Heart left ventricle (tissue), 16 donors: ENCODE results near the gene STAB1. TPM values are rescaled to one million over a fixed set of nuclear protein-coding genes. Genes with fewer than 3 reads are reported as not detected.

Experiments used
- ATAC-seq, 4 donors: fragments of 200-7000 bp; cut with Tn5 transposase; one replicate each; pipeline ENCODE4 v1.9.1; 2020 to 2022; ENCODE audit warnings: moderate library complexity in 4 of 4, mild to moderate bottlenecking in 3 of 4, moderate number of reproducible peaks in 1 of 4
- DNase-seq, 5 donors: peaks; one replicate each; pipeline ENCODE4 v3.0.0-alpha.2; 2020
- H3K27ac ChIP-seq, 12 donors: fragments of 200-600 bp; sonication (generic) in 4 of 12; one replicate each; pipeline versions ENCODE4 v1.5.0 to v1.8.0; 2016 to 2022; ENCODE audit warnings: mild to moderate bottlenecking in 2 of 12
- H3K27me3 ChIP-seq, 9 donors: fragments of 200-600 bp; sonication (generic) in 2 of 9; one replicate each; pipeline versions ENCODE4 v1.5.1 to v1.8.0; 2016 to 2022; ENCODE audit warnings: mild to moderate bottlenecking in 3 of 9
- H3K36me3 ChIP-seq, 9 donors: fragments of 200-600 bp; sonication (generic) in 2 of 9; one replicate each; pipeline versions ENCODE4 v1.5.0 to v1.8.0; 2018 to 2022; ENCODE audit warnings: mild to moderate bottlenecking in 2 of 9
- H3K4me1 ChIP-seq, 12 donors: fragments of 200-600 bp; sonication (generic) in 4 of 12; one replicate each; pipeline versions ENCODE4 v1.5.0 to v1.8.0; 2016 to 2022; ENCODE audit warnings: mild to moderate bottlenecking in 3 of 12
- H3K4me3 ChIP-seq, 12 donors: fragments of 200-600 bp; sonication (generic) in 4 of 12; one replicate each; pipeline versions ENCODE4 v1.5.0 to v1.8.0; 2017 to 2022; ENCODE audit warnings: mild to moderate bottlenecking in 9 of 12, moderate library complexity in 4 of 12
- H3K9me3 ChIP-seq, 12 donors: fragments of 200-600 bp; sonication (generic) in 4 of 12; one replicate each; pipeline versions ENCODE4 v1.5.0 to v1.8.0; 2016 to 2022; ENCODE audit warnings: mild to moderate bottlenecking in 1 of 12
- CTCF ChIP-seq, 12 donors: fragments of 200-600 bp; sonication (generic) in 4 of 12; IDR thresholded peaks; one replicate each; pipeline versions ENCODE4 v1.5.0 to v1.8.0; 2018 to 2022; ENCODE audit warnings: antibody characterized with exemption in 12 of 12, mild to moderate bottlenecking in 5 of 12
- POLR2A ChIP-seq, 2 donors: fragments of 450-650 bp; IDR thresholded peaks; one replicate each; pipeline ENCODE4 v1.6.1; 2017; ENCODE audit warnings: antibody characterized with exemption in 2 of 2, mild to moderate bottlenecking in 2 of 2, moderate library complexity in 2 of 2
- WGBS, 4 donors: extraction: QIAGEN DNeasy Blood & Tissue Kit in 2 of 4; methylation state at CpG; one replicate each; pipeline versions ENCODE4 v1.1.5 to v1.1.7; 2013 to 2018; 5-methylcytosine and 5-hydroxymethylcytosine counted together
- intact Hi-C, 10 donors: fragments of 100-400 bp; cut with DNase I; formaldehyde crosslinking; loops; one replicate each; pipeline versions ENCODE4 v1.11.1 to v1.14.2; 2022
- polyA plus RNA-seq, 2 donors: library from polyadenylated mRNA; stranded (reverse); fragments of 200-250 nt; gene quantifications; one replicate each; pipeline ENCODE4 v1.2.3, GENCODE V29; 2013
- total RNA-seq, 9 donors: library from RNA; depleted of rRNA in 2 of 9; stranded (reverse); fragments of >200 nt in 2 of 9; fragmentation: NEBNext Ultra II Directional in 3 of 9; extraction: Animal tissue kit (Norgen Biotek cat#: 25700) in 3 of 9; gene quantifications; one replicate each; pipeline versions ENCODE4 v1.1.0 to v1.2.4, GENCODE V29; 2016 to 2023
- donor health status: ischemic (EF 13 %, LVEDD 7.1; RV severe dilation, severe dysfunction).
- donor health status: healthy with polysubstance abuse.
- donor health status: DM: no; HTN: yes; CAD: no.
- donor health status: DM: no; HTN: no; CAD: no.
- donor health status: ischemic (EF 25% LVEDD 6.9; RV normal size, moderate dysfunction).
- donor health status: ischemic (EF 25% LVEDD 5.7; RV mildly dilated, moderate dysfunction).
- donor health status: healthy.
- donor health status: DM: yes; HTN: yes; CAD: no.
- donor health status: ischemic (EF 35%, LVEDD 5.7; RV mildly dilated, moderate dysfunction).
- donor health status: nonischemic (EF 11% LVEDD 7.7; RV severe dilation, severe dysfunction).
- donor health status: DM: yes; HTN: yes; CAD: no.
- donor health status: PGD.
- donor health status: ischemic (EF 29% LVEDD 5.4; RV normal size, mild dysfunction).
- donor health status: nonischemic (EF 23%, LVEDD 6.1; RV moderate dilation, normal function).

STAB1 gene
- total and polyA plus RNA-seq, 11 donors, result 34.1 to 351 (median 50.6) TPM

- ATAC-seq, result peak in 1 of 4 donors; percentile 12
- no peak overlapping the region for H3K4me3 ChIP-seq
- H3K9me3 ChIP-seq, result no peaks in the 10 kb centered on the region
- H3K27me3 ChIP-seq, result no peaks in the 10 kb centered on the region
- DNase-seq, result no peak
- H3K4me1 ChIP-seq, result peaks cover 0 to 52% (median 29%) of the 10 kb centered on the region in 12 donors
- intact Hi-C loops, result loop anchor here in 1 of 10 donors (5.0 kb wide), 1 partner anchor 218 kb away; the partner anchor contains the start of genes GNL3 and PBRM1
- TF ChIP-seq POLR2A (IDR thresholded peaks at IDR 0.05) (no peak), CTCF (IDR thresholded peaks at IDR 0.05) (no peak)
- H3K27ac ChIP-seq, result peak overlapping the region in 2 of 12 donors; percentile 4 to 37
- peaks cover 0 to 75% (median 53%) of the 10 kb centered on the region in 9 donors for H3K36me3 ChIP-seq
- WGBS, 4 donors, result 64 to 84% (median 78%) methylated on average over 5 of the region's 5 CpGs
Observed at GRCh38 chr3:52469001-52469400, 26.1 kb upstream of the STAB1 start.

GRCh38 chr3:52470920-52471319 lies 24.2 kb upstream of the STAB1 start:
- Histone ChIP-seq H3K4me1 (peaks cover 0 to 57% (median 29%) of the 10 kb centered on the region in 12 donors), H3K9me3 (no peaks in the 10 kb centered on the region), H3K4me3 (no peak overlapping the region), H3K27ac (peak overlapping the region in 3 of 12 donors; percentile 18 to 60 (median 50)), H3K27me3 (no peaks in the 10 kb centered on the region), H3K36me3 (peaks cover 0 to 74% (median 52%) of the 10 kb centered on the region in 9 donors)
- peak in 1 of 5 donors; percentile 55 for DNase-seq
- intact Hi-C loops, result loop anchor here in 7 of 10 donors (5.0 to 10.0 kb wide), 3 partner anchors 66 to 214 kb away; partner anchors contain the start of genes GNL3 (in 4 of the 7), PBRM1 (in 4 of the 7) and UQCC5 (in 4 of the 7)
- ATAC-seq, result no peak
- TF ChIP-seq CTCF (IDR thresholded peaks at IDR 0.05) (no peak), POLR2A (IDR thresholded peaks at IDR 0.05) (no peak)
- 90 to 99% (median 94%) methylated on average over 4 of the region's 4 CpGs for WGBS, 4 donors

- DNase-seq (peak; percentile 79 to 87 (median 82)), ATAC-seq (peak; percentile 77 to 87 (median 82))
- H3K4me1 ChIP-seq, result peaks cover 0 to 64% (median 29%) of the 10 kb centered on the region in 12 donors
- intact Hi-C loops, result loop anchor here in 8 of 10 donors (2.0 to 10.0 kb wide), 4 partner anchors 65 to 213 kb away; partner anchors contain the start of genes UQCC5 (in 6 of the 8), GNL3 (in 4 of the 8) and PBRM1 (in 4 of the 8)
- H3K9me3 ChIP-seq, result no peaks in the 10 kb centered on the region
- H3K36me3 ChIP-seq, result peaks cover 0 to 78% (median 57%) of the 10 kb centered on the region in 9 donors
- no peaks in the 10 kb centered on the region for H3K27me3 ChIP-seq
- no peak overlapping the region for H3K4me3 ChIP-seq
- TF ChIP-seq CTCF (IDR thresholded peaks at IDR 0.05), result peak; percentile 68 to 83 (median 78)
- no peak for TF ChIP-seq POLR2A (IDR thresholded peaks at IDR 0.05)
- peak overlapping the region in 4 of 12 donors; percentile 18 to 60 (median 48) for H3K27ac ChIP-seq
- 48 to 51% (median 49%) methylated on average over 17 to 26 of the region's 26 CpGs for WGBS, 4 donors
Observed at GRCh38 chr3:52471371-52472238, 23.5 kb upstream of the STAB1 start.
